Central memory CD4-positive, alpha-beta T cell (primary cell): ENCODE results near the gene UNC13C.
"Not testable (repeated sequence)": the region's sequence is repeated elsewhere in the genome, so short reads cannot be mapped to it uniquely, and the experiment has no call there.

Experiments used
- DNase-seq: peaks from one replicate; pipeline ENCODE4 v3.0.0; 2022

Gene UNC13C

DNA sequence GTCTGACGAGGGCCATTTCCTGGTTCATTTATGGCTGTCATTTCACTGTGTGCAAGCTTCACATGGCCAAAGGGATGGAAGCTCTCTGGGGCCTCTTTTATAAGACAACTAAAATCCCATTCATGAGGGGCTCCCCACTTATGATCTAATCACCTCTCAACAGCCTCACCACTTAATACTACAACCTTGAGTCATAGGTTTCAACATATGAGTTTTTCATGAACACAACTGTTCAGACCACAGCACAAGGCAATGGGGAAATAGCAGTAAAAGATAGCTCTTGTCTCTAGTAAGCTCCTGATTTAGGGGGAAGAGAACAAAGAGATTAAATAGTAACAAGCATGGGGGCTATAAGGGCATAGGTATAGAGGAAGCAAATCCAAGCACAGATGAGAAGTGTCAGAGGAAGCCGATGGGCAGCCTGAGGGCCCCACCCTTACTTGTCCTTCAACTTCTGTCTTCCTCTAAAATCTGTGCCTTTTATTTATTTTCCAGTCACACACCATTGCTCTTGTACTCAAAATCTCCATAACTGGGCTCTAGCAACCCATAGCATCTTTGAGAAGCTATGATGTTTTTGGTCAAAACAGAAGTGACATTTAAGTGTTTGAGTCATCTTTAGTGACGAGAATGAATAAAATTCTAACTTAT, 329.1 kb downstream of the UNC13C start:
- no peak for DNase-seq

DNA sequence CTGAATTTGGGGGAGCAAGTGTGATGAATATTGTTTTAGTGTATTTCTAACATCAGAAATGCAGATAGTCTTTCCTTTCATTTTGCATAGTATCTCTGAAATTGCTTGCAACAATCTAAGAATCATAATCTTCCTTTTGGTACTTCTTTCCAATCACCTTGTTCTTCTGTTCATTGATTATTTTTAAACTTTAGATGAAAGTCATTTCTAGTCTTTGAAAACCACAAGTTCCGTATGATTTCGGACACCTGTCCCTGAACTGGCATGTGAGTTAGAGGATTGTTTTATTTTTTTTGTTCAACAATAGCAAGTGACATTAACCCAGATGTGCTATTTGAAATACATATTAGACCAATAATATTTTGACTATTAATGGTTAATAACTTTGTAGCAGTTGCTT, 329.7 kb downstream of the UNC13C start:
- no peak for DNase-seq

DNA sequence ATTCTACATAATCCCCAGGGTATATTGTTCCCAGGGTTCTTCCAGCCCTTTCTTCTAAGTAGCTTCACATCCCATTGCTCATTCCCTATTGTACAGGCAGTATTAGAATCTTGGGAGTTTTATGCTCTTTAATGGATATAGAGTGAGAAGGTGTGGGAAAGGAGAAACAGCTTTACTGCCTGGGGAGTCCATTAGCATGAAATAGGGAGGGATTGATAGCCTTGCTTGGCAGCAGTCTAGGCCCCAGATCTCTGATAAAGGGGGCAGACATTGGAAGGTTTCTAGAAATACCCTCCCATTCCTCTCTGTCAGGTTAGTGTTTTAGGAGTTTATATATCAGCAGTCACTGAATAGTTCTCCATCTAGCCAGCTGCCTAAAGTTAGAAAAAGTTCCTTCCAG, 334.3 kb downstream of the UNC13C start:
- no peak for DNase-seq

DNA sequence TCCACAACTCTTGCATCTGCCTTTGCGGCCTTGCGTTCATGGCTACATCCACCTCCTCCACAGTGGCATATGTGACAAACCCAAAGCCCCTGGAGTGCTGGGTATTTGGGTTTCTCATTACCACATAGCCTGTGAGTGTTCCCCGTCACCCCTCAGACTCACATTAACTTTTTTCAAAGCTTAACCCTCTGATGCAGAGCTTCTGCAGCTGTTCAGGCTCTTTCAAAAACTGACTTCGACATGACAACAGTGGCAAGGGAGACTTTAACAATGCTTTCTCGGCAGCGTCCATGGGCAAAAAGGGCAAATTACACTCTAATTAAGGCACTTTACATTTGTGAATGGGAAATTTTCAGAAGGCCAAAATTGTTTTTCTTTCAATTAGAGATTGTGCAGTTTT, 343.2 kb downstream of the UNC13C start:
- DNase-seq: no peak

- DNase-seq: no peak
Observed at GRCh38 chr15:54322341-54322740, 344.1 kb downstream of the UNC13C start.

GRCh38 chr15:54345301-54345700, 367.1 kb downstream of the UNC13C start:
- no peak for DNase-seq

DNA sequence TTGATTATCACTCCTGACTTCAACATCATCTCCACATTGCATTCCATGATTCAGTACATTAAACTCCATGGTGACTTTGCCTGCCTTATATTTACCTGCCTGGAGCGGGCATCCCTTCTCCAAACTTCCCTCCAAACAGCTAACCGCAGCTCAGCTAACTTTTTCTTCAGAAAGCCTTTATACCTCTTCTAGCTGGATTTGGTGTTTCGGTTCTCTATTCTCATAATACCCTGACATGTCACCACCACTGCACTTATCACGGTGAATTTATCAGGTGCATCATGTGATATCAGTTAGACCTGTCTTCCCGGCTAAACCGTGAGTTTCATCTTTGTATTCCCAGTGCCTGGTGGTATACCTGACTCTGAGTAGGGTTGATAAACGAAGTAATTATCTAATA, 367.6 kb downstream of the UNC13C start:
- DNase-seq: no peak

- no peak for DNase-seq
Observed at GRCh38 chr15:54347082-54347827, 369.0 kb downstream of the UNC13C start.

GRCh38 chr15:54353726-54354125, 375.5 kb downstream of the UNC13C start:
- no peak for DNase-seq

DNA sequence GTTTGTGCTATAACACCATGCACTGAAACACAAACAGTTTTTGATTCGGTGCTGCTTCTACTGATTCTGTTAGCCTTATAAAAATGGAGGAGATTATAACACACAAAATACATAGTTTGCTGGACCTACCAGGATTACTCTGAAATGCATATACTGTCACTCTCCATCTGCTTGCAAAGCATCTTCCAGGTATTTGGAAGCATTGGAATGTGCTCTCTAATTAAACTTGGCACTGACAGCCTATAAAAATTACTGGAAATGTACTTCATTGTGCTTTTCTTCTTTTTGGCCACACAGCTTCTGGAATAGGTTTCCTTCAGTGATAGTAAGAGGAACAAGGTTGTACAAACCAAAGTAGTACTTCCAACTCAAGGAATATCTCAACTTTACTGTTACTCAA, 376.1 kb downstream of the UNC13C start:
- no peak for DNase-seq

DNA sequence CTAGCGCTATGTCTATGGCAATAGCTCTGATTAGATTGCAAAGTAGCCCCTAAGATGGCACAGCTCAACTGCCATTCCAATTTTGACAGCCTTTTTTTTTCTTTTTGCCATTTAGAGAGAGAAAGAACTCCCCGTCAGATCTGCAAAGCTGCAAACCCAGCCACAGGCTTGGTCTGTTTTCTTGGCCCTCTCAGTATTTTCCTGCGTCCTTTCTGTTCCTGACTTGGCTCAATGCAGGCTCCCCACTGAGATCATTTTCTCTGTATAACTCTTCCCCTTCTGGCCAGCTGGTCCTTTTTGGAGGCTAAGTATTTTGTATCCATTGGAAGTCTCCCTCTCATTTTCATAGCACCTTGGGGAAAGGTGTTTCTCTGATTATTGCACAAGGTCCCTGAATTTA, 386.7 kb downstream of the UNC13C start:
- no peak for DNase-seq

DNA sequence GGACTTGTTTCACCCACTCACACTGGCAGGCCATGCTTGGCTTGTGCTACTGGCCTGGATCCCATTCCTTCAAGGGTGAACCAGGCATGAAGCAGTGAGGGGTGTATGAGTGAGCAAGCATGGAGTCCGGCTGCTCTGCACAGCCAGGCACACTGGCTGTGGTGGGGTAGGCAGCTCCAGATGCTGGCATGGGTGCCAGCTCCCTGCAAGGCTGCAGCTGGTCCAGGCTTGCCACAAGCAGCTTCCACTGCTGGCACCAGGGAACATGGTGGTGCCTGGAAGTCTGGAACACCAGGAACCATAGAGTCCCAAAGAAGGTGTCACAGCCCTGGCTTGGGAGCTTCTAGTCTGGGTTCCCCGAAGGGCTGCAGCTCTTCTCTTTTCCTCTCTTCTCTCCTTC, 395.1 kb downstream of the UNC13C start:
- DNase-seq: no peak

DNA sequence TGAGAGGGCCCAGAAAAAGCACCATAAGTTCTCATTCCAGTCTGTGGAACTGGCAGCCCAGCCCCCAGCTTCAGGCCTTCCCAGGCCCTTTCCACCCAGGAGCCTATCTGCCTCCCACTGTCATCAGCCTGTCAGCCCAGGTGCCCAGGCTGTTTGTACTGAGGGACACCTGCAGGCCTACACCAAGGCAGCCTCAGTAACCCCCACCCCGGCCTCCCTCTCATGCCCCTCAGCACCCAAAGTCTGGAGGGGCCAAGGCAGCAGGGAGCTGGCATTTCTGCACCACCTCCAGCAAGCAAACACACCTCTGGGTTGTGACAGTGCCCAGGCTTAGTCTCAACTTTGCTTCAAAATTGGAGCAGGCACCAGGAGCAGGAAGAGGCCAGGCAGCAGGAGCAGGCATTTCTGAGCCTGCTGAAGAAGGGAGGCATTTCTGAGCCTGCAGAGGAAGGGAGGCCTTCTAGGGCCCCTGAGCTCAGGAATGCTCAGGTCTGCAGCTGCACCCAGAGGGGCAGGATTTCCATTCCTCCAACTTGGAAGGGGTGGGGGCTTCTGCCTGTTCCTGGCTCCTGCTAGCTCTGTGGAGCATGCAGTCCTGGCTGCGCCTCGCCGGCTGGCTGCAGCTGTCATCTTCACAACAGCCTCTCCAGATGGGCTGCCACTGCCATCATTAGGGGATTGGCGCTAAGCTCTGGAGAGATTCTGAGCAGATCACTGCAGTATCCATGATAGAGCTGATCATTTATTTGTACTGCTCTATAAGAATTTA, 396.1 kb downstream of the UNC13C start:
- no peak for DNase-seq

DNA sequence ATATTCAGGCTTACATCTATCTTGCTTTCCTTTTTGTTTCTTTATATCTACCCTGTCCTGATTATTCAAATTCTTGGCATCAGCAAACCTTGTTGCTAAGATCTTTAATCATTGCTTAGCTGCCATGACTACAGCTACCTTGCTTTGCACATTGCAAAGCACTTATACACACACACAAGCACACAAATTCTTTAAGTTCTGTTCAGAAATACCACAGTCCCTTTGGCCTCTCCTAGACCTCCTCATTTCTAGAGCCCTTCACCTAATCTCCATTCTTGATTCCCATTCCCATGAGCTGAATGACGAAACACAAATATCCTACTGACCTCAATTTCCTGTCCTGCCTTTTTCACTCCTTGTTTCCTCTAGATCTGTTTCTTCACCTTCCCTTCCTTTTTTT, 409.6 kb downstream of the UNC13C start:
- DNase-seq: no peak

DNA sequence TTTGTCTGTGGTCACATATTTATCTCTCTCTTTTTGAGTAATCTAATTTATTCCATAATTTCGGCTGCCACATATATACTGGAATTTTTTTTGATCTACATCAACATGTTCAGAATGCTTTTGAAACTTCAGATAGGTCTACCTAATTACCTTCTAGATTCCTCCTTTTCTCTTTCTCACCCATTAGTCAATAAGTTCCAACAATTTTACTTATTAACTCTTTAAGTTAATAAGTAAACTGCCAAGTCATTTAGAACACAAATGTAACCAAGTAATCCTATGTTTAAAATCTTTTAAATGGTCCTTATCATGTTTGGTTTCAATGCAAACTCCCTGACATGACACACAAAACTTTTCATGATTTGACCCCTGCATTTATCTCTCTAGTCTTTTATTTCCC, 410.5 kb downstream of the UNC13C start:
- no peak for DNase-seq

- DNase-seq: no peak
Observed at GRCh38 chr15:54410481-54410880, 432.2 kb downstream of the UNC13C start.

DNA sequence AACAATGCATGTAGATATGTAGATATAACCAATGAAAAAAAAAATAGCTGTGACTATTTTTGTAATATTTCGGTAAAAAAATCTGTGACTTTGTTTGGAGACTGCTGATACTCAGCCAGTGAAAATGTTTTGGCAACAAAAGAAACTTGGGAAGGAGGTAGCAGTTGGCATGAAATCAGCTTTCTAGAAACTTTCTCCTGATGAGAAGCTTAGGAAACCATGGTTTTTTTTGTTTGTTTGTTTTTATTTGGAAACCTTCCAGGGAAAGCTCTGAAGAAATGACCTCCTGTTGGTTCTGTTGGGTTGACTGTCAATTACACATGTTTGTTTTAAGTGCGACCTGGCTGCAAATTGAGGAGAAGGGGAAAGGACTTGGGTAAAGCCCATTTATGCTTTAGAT, 445.9 kb downstream of the UNC13C start:
- no peak for DNase-seq

DNA sequence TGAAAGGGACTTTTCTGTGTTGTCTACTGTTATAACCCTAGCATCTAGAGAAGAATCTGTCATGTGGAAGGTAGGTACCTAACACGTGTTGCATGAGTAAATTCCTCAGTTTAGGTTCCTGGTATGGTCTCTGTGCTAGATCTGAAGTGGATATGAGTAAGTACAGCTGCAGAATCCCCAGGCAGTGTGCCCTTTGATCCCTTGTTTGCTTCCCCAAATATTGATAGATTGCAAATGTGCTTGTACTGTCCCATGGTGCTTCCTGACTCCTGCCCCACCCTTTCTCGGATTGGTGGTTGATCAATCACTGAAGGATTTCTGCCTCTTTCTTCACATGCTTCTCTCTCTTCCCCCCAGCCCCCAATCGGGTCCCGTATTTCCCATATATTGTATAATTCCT, 450.4 kb downstream of the UNC13C start:
- no peak for DNase-seq

GRCh38 chr15:54450288-54450687, 472.0 kb downstream of the UNC13C start:
- not testable (repeated sequence) for DNase-seq

- no peak for DNase-seq
Observed at GRCh38 chr15:54456413-54456812, 478.2 kb downstream of the UNC13C start.

GRCh38 chr15:54462511-54462913, 484.3 kb downstream of the UNC13C start:
- DNase-seq: no peak

DNA sequence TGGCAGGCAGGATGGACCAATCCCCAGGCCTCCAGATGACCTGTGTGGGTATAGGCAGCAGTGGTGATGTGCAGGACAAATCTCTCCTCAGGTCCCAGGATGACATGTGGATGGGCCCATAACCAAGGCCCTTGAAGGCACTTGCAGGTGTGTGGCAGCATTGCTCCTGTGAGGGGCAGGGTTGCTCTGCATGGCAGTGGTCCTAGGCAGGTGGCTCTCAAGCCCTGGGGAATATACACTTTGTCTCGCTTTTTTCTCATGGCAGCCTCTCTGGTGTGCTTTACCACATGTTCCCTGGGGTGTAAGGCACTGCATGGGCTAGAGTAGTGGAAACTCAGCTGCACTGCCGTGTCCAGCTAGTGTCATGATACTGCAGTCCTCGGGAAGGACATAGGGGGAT, 503.6 kb downstream of the UNC13C start:
- no peak for DNase-seq

- no peak for DNase-seq
Observed at GRCh38 chr15:54482251-54482650, 504.0 kb downstream of the UNC13C start.

DNA sequence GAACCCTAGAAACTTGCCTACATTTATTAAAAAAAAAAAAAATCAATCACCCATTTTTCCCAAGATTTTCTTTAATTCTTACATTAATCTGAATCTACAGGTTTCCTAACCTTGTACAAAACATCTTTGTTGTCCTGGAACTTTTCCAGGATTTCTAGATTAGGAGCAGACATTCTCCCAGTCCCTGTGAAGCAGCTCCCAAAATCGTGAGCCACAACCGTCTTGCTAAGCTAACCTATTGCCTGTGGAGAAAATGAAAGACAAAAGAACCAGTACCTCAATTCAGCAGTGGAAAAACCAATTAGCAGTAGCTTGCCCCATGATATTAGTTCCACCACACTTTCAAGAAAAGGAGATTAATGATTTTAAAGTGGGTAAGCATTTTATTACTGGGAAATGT, 522.1 kb downstream of the UNC13C start:
- no peak for DNase-seq
